ENCODE measurements around the gene TTYH1.
A peak's percentile ranks its signal among the peaks of the same experiment; 100 is the strongest.
"Not testable (repeated sequence)": the region's sequence is repeated elsewhere in the genome, so short reads cannot be mapped to it uniquely, and the experiment has no call there.

TTYH1 gene

GRCh38 chr19:54464630-54465425, 49.6 kb downstream of the TTYH1 start:
- Mint-ChIP-seq H3K4me3 (peak overlapping the region; percentile 80 to 88), H3K27me3 (peaks cover 5 to 8% of the 10 kb centered on the region in 2 donors), H3K9me3 (no peaks in the 10 kb centered on the region), H3K27ac (peak overlapping the region; percentile 78 to 97), H3K4me1 (ENCODE audit: low read depth in 2 of 2) (peaks cover 23 to 25% of the 10 kb centered on the region in 2 donors), H3K36me3 (ENCODE audit: insufficient read depth) (peaks cover 43% of the 10 kb centered on the region)
- DNase-seq (peak; percentile 56 to 59 (median 58)), ATAC-seq (replicated peaks) (peak; percentile 22)

- H3K4me3 Mint-ChIP-seq: peak overlapping the region; percentile 77
- no peak for DNase-seq
- H3K27me3 Mint-ChIP-seq: peaks cover 12 to 15% of the 10 kb centered on the region in 2 donors
- H3K9me3 Mint-ChIP-seq: no peaks in the 10 kb centered on the region
- H3K27ac Mint-ChIP-seq: no peak overlapping the region
- H3K4me1 Mint-ChIP-seq (ENCODE audit: low read depth in 2 of 2): peaks cover 22 to 25% of the 10 kb centered on the region in 2 donors
- no peak for ATAC-seq (replicated peaks)
- peaks cover 36% of the 10 kb centered on the region for H3K36me3 Mint-ChIP-seq (ENCODE audit: insufficient read depth)
These were observed 50.3 kb downstream of the TTYH1 start for GRCh38 chr19:54465426-54466109.

GRCh38 chr19:54466110-54466480, 50.8 kb downstream of the TTYH1 start:
- DNase-seq; ATAC-seq (replicated peaks); H3K9me3 Mint-ChIP-seq; H3K27ac Mint-ChIP-seq: not testable (repeated sequence)
- peaks cover 31% of the 10 kb centered on the region for H3K36me3 Mint-ChIP-seq (ENCODE audit: insufficient read depth)
- H3K4me3 Mint-ChIP-seq: peak overlapping the region; percentile 77
- H3K4me1 Mint-ChIP-seq (ENCODE audit: low read depth in 2 of 2): peaks cover 25 to 27% of the 10 kb centered on the region in 2 donors
- H3K27me3 Mint-ChIP-seq: peaks cover 16 to 21% of the 10 kb centered on the region in 2 donors

GRCh38 chr19:54469496-54469934, 54.3 kb downstream of the TTYH1 start:
- peaks cover 3% of the 10 kb centered on the region for H3K36me3 Mint-ChIP-seq (ENCODE audit: insufficient read depth)
- no peak overlapping the region for H3K4me3 Mint-ChIP-seq
- DNase-seq (no peak), ATAC-seq (replicated peaks) (no peak)
- no peak overlapping the region for H3K27ac Mint-ChIP-seq
- no peaks in the 10 kb centered on the region for H3K9me3 Mint-ChIP-seq
- peaks cover 33 to 41% of the 10 kb centered on the region in 2 donors for H3K27me3 Mint-ChIP-seq
- peaks cover 7 to 14% of the 10 kb centered on the region in 2 donors for H3K4me1 Mint-ChIP-seq (ENCODE audit: low read depth in 2 of 2)

GRCh38 chr19:54470276-54470887, 55.1 kb downstream of the TTYH1 start:
- ATAC-seq (replicated peaks) (no peak), DNase-seq (no peak)
- Mint-ChIP-seq H3K4me3 (peak overlapping the region; percentile 2 to 32), H3K36me3 (ENCODE audit: insufficient read depth) (peaks cover 3% of the 10 kb centered on the region), H3K4me1 (ENCODE audit: low read depth in 2 of 2) (peaks cover 4 to 12% of the 10 kb centered on the region in 2 donors), H3K27ac (peak overlapping the region in 1 of 2 donors; percentile 62), H3K27me3 (peaks cover 33 to 41% of the 10 kb centered on the region in 2 donors), H3K9me3 (no peaks in the 10 kb centered on the region)

GRCh38 chr19:54470991-54471782, 55.9 kb downstream of the TTYH1 start:
- Mint-ChIP-seq H3K4me1 (ENCODE audit: low read depth in 2 of 2) (peaks cover 4 to 8% of the 10 kb centered on the region in 2 donors), H3K9me3 (no peaks in the 10 kb centered on the region), H3K27ac (peak overlapping the region in 1 of 2 donors; percentile 62), H3K36me3 (ENCODE audit: insufficient read depth) (peaks cover 3% of the 10 kb centered on the region), H3K27me3 (peaks cover 33 to 41% of the 10 kb centered on the region in 2 donors), H3K4me3 (peak overlapping the region; percentile 32 to 46)
- peak; percentile 65 for ATAC-seq (replicated peaks)
- DNase-seq: no peak

GRCh38 chr19:54473071-54473891, 58.0 kb downstream of the TTYH1 start, which contains the start of gene CDC42EP5:
TSS of gene CDC42EP5 (minus strand) at chr19:54473296. CDS start at chr19:54465547, 7,749 bp downstream.
- Mint-ChIP-seq H3K27me3 (peaks cover 33 to 56% of the 10 kb centered on the region in 2 donors), H3K36me3 (ENCODE audit: insufficient read depth) (peaks cover 3% of the 10 kb centered on the region), H3K4me3 (no peak within 1 kb of the TSS), H3K27ac (no peak within 1 kb of the TSS), H3K9me3 (no peaks in the 10 kb centered on the region), H3K4me1 (ENCODE audit: low read depth in 2 of 2) (peaks cover 4 to 8% of the 10 kb centered on the region in 2 donors)
- ATAC-seq (replicated peaks): peak; percentile 39
- DNase-seq: no peak

GRCh38 chr19:54473892-54474372, 58.7 kb downstream of the TTYH1 start:
- Mint-ChIP-seq H3K4me1 (ENCODE audit: low read depth in 2 of 2) (peaks cover 7 to 8% of the 10 kb centered on the region in 2 donors), H3K27ac (no peak overlapping the region), H3K4me3 (no peak overlapping the region), H3K36me3 (ENCODE audit: insufficient read depth) (peaks cover 3% of the 10 kb centered on the region), H3K9me3 (no peaks in the 10 kb centered on the region), H3K27me3 (peaks cover 37 to 62% of the 10 kb centered on the region in 2 donors)
- DNase-seq: no peak
- no peak for ATAC-seq (replicated peaks)

GRCh38 chr19:54475706-54476105, 60.4 kb downstream of the TTYH1 start:
- Mint-ChIP-seq H3K9me3 (no peaks in the 10 kb centered on the region), H3K4me1 (ENCODE audit: low read depth in 2 of 2) (peaks cover 4 to 11% of the 10 kb centered on the region in 2 donors), H3K27ac (no peak overlapping the region), H3K4me3 (no peak overlapping the region), H3K27me3 (peaks cover 23 to 51% of the 10 kb centered on the region in 2 donors), H3K36me3 (ENCODE audit: insufficient read depth) (peaks cover 3% of the 10 kb centered on the region)
- no peak for ATAC-seq (replicated peaks)
- no peak for DNase-seq

- DNase-seq (no peak), ATAC-seq (replicated peaks) (no peak)
- Mint-ChIP-seq H3K4me3 (no peak overlapping the region), H3K4me1 (ENCODE audit: low read depth in 2 of 2) (peaks cover 10 to 21% of the 10 kb centered on the region in 2 donors), H3K27me3 (peaks cover 16 to 52% of the 10 kb centered on the region in 2 donors), H3K9me3 (no peaks in the 10 kb centered on the region), H3K36me3 (ENCODE audit: insufficient read depth) (no peaks in the 10 kb centered on the region), H3K27ac (no peak overlapping the region)
These were observed 62.4 kb downstream of the TTYH1 start for GRCh38 chr19:54477650-54478049.

- H3K27me3 Mint-ChIP-seq: peaks cover 8 to 43% of the 10 kb centered on the region in 2 donors
- peaks cover 4% of the 10 kb centered on the region for H3K36me3 Mint-ChIP-seq (ENCODE audit: insufficient read depth)
- peaks cover 13 to 26% of the 10 kb centered on the region in 2 donors for H3K4me1 Mint-ChIP-seq (ENCODE audit: low read depth in 2 of 2)
- no peak overlapping the region for H3K4me3 Mint-ChIP-seq
- no peak overlapping the region for H3K27ac Mint-ChIP-seq
- peak; percentile 42 for ATAC-seq (replicated peaks)
- H3K9me3 Mint-ChIP-seq: no peaks in the 10 kb centered on the region
- no peak for DNase-seq
These were observed 63.5 kb downstream of the TTYH1 start for GRCh38 chr19:54478677-54479266.

- H3K36me3 Mint-ChIP-seq (ENCODE audit: insufficient read depth): peaks cover 4% of the 10 kb centered on the region
- peaks cover 11 to 49% of the 10 kb centered on the region in 2 donors for H3K27me3 Mint-ChIP-seq
- peaks cover 13 to 28% of the 10 kb centered on the region in 2 donors for H3K4me1 Mint-ChIP-seq (ENCODE audit: low read depth in 2 of 2)
- H3K4me3 Mint-ChIP-seq: no peak overlapping the region
- H3K27ac Mint-ChIP-seq: no peak overlapping the region
- DNase-seq (no peak), ATAC-seq (replicated peaks) (no peak)
- no peaks in the 10 kb centered on the region for H3K9me3 Mint-ChIP-seq
These were observed 64.8 kb downstream of the TTYH1 start for GRCh38 chr19:54480051-54480450.
